NOMO-1 treated with DMSO at 0.1 percent for 48 hours (cell line): Measurements from ENCODE around the gene TRIM31.
"Not testable (repeated sequence)": the region's sequence is repeated elsewhere in the genome, so short reads cannot be mapped to it uniquely, and the experiment has no call there.

Source experiments
- DNase-seq: peaks from one replicate; lab custom pipeline; 2025; ENCODE audit not compliant: unreplicated experiment; lab: John Stamatoyannopoulos, UW

TRIM31 gene

GRCh38 chr6:30149858-30150550, 37.1 kb upstream of the TRIM31 start:
- no peak for DNase-seq

GRCh38 chr6:30149234-30149633, 36.3 kb upstream of the TRIM31 start:
- DNase-seq = no peak

GRCh38 chr6:30147096-30147495, 34.2 kb upstream of the TRIM31 start:
- no peak for DNase-seq

- no peak for DNase-seq
Measured at GRCh38 chr6:30145818-30146217, 32.9 kb upstream of the TRIM31 start.

DNA sequence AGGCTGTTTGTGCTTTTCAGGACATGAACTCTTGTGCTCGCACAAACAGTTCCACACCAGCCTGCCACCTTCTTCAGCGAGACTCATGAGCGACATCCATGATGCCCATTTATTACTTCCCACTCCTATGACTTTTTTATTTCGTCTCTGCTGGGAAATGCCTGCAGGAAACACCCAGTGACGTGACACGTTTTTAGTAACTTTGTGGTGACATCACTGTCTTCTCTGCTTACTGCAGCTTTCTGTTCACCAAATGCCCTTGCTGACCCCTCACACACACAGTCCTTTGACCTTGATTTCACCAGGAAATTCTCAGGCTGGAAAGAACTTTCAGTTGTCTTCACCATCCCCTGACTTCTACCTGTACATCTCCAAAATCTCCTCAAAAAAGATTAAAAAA, 31.9 kb upstream of the TRIM31 start:
- no peak for DNase-seq

GRCh38 chr6:30143780-30144179, 30.9 kb upstream of the TRIM31 start:
- DNase-seq = no peak

DNA sequence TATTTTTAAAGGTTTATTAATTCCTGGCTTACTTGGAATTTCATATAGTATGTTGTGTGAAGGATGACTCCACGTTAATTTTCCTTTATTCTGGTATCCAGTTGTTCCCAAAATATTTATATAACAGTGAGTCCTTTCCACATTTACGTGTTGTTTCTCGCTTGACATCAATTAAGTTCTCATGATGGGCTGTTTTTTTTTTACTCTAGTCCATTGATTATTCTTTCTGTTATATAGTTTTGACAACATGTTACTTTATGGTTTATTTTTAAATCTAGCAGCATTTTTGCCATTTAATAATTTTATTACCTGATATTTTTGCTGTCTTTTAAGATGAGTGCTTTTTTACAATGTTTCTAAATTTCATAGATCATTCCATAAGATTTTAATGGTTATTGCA, 29.8 kb upstream of the TRIM31 start:
- DNase-seq = no peak

DNA sequence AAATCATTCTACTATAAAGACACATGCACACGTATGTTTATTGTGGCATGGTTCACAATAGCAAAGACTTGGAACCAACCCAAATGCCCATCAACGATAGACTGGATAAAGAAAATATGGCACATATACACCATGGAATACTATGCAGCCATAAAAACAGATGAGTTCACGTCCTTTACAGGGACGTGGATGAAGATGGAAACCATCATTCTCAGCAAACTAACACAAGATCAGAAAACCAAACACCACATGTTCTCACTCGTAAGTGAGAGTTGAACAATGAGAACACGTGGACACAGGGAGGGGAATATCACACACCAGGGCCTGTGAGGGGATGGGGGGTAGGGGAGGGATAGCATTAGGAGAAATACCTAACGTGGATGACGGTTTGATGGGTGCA, 27.4 kb upstream of the TRIM31 start:
- DNase-seq = not testable (repeated sequence)

- DNase-seq = no peak
Measured at GRCh38 chr6:30136570-30137286, 23.8 kb upstream of the TRIM31 start.

DNA sequence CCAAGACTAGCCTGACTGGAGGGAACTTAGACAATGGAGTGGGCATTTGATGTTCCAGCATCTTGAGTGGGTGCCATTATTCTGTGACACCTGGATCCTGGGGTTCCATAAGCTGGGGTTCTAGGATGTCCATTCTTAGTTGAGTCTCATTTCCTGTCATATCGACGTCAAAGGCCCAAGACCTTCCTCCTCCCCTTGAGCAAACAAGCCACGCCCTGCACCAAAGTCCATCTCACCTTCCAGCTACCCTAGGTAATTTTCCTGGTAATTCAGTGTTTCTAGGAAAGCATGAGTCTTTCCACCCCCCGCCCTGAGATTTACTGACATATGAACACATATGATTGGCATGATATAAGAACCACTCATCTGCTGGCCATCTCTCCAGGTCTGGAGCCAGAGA, 22.9 kb upstream of the TRIM31 start, which contains the start of gene TRIM40:
Gene TRIM40, plus strand, starts transcription at position 384 of the 400 bp plus-strand sequence. CDS start 897 bp downstream, outside the sequence.
- no peak for DNase-seq

GRCh38 chr6:30135147-30135546, 22.3 kb upstream of the TRIM31 start:
- DNase-seq = no peak

DNA sequence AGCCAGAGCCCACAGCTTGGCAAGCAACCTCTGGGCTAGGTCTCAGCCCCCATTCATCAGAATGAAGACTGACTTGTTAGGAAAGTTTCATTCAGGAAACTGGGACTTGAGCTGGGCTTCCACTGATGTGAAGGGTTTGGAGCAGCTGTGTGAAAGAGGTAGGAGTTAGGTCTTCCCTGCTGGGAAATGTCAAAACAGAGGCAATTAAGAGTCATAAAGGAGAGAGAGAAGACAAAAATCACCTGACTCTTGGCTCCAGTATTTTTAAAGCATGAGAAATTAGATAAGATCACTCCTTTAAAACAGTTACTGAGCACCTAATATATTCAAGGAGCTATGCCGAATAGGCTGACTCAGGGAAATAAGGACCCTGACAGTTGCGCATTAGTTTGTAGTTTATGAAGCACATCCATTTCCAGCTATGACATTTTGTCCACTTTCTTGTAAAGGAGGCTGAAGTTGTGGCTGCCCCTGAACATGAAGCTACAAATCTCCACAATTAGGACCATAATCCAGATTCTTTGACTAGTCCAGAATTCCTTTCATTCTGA, 19.1 kb upstream of the TRIM31 start:
- no peak for DNase-seq

GRCh38 chr6:30130887-30131862, 18.3 kb upstream of the TRIM31 start:
- DNase-seq = peak; percentile 73

- no peak for DNase-seq
Measured at GRCh38 chr6:30130179-30130679, 17.3 kb upstream of the TRIM31 start.

DNA sequence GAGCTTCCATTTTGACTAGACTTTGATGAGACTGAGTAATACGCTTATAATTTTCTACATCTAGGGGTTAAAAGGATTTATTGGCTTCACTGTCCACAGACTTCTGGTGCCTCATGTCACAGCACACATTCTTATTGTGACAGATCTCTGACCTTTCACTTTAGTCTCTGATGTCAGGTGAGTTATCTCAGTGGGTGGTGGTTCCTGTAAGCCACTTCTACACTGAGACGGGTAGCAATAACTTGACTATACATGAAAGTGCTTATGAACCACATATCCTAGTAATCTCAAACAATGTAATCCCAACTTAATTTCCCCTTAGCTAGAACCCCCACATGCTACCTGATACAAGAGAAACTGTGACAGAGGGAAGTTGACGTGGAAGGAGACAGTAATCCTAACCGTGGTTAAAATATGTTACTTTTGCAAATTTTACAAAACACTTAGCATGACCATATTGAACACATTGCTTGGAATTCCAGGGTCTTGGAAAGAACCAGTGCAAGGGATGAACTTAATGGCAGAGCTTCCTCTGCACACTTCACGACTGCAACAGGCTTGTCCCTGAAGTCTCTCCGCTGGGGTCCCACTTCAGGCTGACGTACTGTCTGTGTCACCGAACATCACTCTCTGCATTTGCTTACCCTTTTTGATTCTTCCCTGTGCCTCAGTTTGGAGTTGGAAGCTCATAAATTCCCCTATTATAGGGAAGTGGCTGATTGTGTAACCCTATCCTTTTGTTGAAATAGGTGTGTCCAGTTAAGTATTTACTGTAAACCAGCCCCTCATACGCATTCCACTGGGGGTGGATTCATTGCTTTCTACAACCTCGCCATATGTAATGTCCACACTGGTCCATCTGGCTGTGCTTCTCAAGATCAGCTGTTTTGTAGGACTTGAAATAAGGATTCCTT, 16.6 kb upstream of the TRIM31 start:
- DNase-seq = no peak

DNA sequence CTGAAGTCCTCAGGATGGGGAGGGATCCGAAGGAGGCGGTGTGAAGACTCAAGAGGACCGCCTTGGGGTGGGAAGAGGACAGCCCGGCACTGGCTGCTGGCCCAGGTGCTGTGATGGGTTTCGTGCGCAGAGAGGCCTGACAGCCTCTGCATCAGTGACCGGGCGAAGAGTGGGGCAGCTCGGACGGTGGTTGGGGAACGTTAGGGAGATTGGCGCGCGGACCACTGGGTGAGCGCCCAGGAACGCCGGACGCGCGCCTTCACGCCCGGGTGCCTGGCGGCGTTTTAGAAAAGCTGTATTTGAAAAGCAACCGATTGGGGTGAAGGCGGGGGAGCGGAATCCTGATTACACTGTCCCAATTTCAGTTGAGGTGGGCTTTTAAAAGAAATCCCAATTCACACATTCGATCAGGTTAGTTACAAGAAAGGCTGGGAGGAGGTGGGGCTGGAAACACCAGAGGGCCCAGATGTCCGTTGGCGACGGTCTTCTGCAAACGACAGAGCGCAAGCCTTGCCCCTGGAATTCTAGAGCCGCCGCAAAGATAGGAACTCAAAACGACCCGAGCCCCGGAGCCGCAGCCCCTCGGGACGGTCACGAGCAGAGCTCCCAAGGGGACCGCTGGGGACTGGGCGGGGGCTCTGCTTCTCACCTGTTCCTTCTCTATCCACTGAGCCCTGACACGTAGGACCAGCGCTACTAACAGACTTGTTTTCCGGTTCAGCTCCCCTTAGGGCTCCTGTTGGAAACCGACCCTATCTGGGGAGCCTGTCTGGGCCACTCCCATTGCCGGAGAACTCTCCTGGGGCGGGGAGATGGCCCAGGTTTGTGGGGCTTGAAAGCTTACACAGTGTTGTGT, 14.6 kb upstream of the TRIM31 start:
- DNase-seq = no peak

- DNase-seq = peak; percentile 79
Measured at GRCh38 chr6:30122515-30122914, 9.6 kb upstream of the TRIM31 start.

DNA sequence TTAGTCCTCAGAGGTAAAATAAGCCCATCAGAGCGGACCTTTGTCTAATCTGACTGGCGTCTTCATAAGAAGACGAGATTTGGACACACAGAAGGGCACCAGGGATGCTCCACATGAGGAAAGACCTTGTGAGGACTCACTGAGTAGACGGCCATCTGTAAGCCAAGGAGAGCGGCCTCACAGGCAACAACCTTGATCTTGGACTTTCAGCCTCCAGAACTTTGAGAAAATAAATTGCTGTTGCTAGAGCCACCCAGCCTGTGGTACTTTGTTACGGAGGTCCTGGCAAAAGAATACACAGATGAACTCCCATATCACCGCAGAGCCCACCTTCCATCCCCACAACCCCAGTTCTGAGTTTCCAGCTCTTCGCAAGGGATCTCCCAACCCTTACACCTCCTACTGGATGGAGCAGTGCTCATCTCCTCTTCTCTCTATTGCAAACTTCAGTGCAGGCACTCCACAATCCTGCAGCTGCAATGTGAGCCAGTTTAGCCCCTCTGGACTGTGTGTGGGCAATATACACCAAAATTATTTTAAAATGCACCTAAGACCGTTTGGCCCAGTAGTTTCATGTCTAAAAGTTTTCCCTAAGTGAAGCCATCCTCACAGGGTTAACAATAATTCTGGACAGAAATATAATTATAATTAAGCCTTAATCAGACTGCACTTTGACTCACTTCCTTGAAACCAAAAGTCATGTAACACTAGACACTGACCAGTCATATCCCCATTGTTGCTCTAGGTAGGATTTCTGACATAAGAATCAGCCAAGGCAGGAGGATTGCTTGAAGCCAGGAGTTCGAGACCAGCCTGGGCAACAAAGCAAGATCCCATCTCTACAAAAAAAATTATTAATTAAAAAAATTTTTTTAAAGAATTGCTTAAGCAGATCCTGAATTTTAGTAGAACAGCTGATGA, 8.8 kb upstream of the TRIM31 start:
- DNase-seq = no peak
